Loucy (cell line): ENCODE results near the gene TEX48.

ENCODE experiments used
- CTCF ChIP-seq: fragments of 200-600 bp; sonication (generic); conservative IDR thresholded peaks from 2 replicates; pipeline ENCODE4 v1.5.1; 2014; ENCODE audit warnings: mild to moderate bottlenecking, antibody characterized with exemption, low read length
- EZH2phosphoT487 ChIP-seq: fragments of 200-600 bp; IDR thresholded peaks from 2 replicates; pipeline ENCODE4 v1.6.1; 2018; ENCODE audit warnings: antibody characterized with exemption, mild to moderate bottlenecking, moderate library complexity, borderline replicate concordance

- TF ChIP-seq CTCF (no peak), EZH2phosphoT487 (no peak)
Measured at GRCh38 chr9:114624677-114625076, 57.3 kb downstream of the TEX48 start.
